GM19397 (cell line): Measurements from ENCODE around the gene PARP9.
A peak's percentile ranks its signal among the peaks of the same experiment; 100 is the strongest.

Experiments used
- ATAC-seq: cut with Tn5 transposase; IDR thresholded peaks from one replicate; pipeline ENCODE4 v1.9.1; 2021; ENCODE audit warnings: mild to moderate bottlenecking, moderate library complexity; ENCODE audit not compliant: unreplicated experiment

The PARP9 gene

GRCh38 chr3:122564155-122564912 lies at the start of gene PARP9, which contains the start of gene DTX3L:
TSS of gene PARP9 (minus strand) at chr3:122564300. CDS start at chr3:122559620, 4,680 bp downstream.
TSS of gene DTX3L (plus strand) at chr3:122564338. CDS start at chr3:122564427, 89 bp downstream.
- ATAC-seq: peak; percentile 55

DNA sequence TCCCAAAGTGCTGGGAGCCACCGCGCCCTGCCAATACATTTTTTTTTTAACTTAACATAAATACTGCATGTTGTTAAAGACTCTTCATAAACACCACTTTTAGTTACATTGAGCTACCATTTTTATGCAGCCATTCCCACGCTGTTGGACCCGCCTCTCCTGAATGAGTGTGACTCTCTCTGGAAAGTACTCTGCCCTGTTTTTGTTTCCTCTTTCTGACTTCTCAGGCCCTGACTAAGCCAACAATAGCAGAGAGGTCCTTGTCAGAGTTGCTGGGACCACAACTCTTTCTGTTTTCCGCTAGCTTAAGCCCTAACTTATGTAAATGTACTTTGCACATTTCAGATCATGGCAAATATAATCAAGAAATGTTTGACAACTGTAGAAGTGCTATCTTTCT lies 48.6 kb upstream of the PARP9 start:
- ATAC-seq: peak; percentile 25

DNA sequence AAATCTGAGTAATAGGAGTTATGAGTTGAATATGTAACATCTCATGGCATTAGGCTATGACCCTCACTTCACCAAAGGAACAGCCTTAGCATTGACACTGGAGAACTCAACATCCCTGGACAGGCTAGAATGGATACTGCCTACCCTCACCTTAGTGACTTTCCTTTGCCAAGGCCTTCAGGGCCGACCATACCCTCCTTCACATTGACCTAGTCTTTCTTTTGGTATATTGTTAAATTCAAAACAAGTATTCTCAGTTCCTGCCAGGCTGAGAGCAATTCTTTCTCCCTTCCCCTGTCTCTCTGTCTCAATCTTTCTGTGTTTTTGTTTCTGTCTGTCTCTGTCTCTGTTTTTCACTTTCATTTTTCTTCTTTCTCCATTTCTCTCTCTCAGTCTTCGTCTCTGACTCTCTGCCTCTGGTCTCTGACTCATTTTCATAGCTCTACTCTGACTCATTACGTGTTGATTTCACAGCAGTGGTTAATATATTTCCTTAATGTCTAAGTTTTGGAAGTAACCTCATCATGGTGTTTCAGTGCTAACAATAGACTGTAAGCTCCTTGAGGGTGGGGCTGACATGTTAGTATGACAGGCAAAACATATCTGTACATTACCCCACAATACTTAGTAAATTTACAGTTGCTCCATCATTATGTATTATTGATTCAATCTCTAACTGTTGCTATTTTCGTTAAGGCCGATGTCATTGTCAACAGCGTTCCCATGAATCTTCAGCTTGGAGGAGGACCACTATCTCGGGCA lies 45.9 kb upstream of the PARP9 start:
- ATAC-seq: peak; percentile 86

GRCh38 chr3:122608916-122609315 lies 44.8 kb upstream of the PARP9 start:
- no peak for ATAC-seq

DNA sequence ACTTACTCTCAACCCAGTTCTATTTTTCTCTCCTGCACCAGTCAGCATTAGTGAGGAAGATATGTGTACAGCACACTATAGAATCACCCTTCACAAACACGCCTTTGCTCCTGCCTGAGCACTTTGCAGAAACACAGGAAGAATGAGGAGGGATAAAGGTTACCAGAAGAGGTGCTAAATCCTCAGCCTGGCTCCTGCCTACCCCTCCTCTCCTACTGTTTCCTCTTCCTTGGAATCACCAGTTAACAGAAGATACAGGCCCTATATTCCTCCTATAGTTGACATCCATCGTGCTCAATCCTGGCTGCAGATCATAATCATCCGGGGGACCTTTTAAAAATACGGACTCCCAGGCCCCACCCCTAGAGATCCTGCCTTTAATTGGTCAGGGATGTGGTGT lies 42.2 kb upstream of the PARP9 start:
- ATAC-seq: no peak

- ATAC-seq: no peak
Measured at GRCh38 chr3:122603056-122603455, 39.0 kb upstream of the PARP9 start.

- ATAC-seq: no peak
Measured at GRCh38 chr3:122602011-122602710, 38.1 kb upstream of the PARP9 start.

DNA sequence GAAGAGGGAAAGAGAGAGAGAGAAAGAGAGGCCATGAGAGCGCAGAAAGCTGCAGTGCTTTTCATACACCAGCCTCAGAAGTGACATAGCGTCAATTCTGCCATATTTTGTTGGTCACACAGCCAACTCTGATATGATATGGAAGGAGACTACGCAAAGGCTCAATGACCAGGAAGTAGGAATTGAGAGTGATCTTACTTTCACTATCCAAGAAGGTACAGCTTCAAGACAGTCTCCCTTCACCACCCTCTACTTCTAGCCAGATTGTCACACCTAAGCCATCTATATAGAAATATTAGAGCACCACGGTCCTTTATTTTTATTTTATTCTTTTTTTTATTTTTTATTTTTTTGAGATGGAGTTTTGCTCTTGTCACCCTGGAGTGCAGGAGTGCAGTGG lies 34.5 kb upstream of the PARP9 start:
- no peak for ATAC-seq

GRCh38 chr3:122598151-122598550 lies 34.1 kb upstream of the PARP9 start:
- no peak for ATAC-seq

DNA sequence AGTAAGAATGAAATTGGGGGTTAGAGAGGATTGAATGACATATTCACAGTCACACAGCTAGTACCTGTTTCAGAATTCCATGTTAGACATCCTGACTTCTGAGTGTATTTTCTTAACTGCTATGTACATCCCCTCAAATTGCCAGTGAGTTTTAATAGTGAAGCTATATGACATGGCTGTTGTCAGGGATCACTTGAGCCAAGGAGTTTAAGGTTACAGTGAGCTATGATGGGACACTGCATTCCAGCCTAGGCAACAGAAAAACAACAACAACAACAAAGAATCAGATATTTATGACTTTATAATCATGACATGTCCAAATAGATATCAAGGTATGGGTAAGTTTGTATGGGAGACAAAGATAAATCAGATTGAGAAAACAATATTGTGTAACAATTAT lies 29.9 kb upstream of the PARP9 start:
- ATAC-seq: no peak

DNA sequence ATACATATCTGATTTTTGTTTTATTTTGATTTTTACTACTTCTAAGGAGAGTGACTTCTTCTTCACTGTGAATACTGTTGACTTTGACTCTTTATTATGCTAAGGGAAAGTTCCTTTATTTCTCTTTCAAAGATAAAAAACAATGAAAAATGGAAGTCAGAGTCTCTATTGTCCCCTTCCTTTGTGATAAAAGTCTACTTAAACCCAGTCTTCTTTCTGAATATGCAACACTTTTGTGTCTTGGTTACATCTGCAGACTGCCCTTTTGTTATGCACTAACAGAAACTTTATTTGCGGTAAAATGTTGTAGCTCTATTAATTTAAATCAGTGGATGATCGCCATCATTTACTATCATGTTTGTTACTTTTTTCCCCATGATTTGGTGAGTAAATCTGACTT lies 26.5 kb upstream of the PARP9 start:
- no peak for ATAC-seq

DNA sequence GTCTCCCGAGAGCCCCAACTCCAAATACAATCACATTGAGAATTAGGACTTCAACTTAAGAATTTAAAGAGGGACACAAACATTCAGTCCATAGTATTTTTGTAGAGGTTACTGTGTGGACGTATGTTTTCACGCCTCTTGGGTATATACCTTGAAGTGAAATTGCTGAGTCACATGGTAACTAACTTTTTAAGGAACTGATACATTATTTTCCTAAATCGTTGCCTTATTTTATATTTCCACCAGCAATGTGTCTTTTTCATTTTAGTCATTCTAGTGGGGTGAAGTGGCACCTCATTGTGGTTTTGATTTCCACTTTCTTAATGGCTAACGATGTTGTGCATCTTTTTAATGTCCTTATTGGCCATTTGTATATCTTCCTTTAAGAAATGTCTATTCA lies 25.2 kb upstream of the PARP9 start:
- ATAC-seq: no peak

DNA sequence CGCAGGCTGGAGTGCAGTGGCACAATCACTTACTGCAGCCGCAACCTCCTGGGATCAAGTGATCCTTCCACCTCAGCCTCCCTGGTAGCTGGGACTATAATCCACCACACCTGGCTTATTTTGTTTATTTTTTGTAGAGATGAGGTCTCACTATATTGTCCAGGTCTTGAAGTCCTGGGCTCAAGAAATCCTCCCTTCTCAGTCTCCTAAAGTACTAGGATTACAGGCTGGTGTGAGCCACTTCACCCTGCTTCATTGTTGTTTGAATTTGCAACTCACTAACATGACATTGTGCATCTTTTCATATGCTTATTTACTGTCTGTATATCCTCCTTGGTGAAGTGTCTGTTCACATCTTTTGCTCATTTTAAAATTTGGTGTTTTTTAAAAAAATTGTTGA lies 23.5 kb upstream of the PARP9 start:
- ATAC-seq: no peak

- no peak for ATAC-seq
Measured at GRCh38 chr3:122586773-122587485, 22.8 kb upstream of the PARP9 start.

- ATAC-seq: no peak
Measured at GRCh38 chr3:122586098-122586497, 22.0 kb upstream of the PARP9 start.

GRCh38 chr3:122582390-122582789 lies 18.3 kb upstream of the PARP9 start:
- ATAC-seq: no peak

- no peak for ATAC-seq
Measured at GRCh38 chr3:122581622-122582021, 17.5 kb upstream of the PARP9 start.

- no peak for ATAC-seq
Measured at GRCh38 chr3:122580470-122580869, 16.4 kb upstream of the PARP9 start.

GRCh38 chr3:122578069-122578740 lies 14.1 kb upstream of the PARP9 start:
- ATAC-seq: no peak

DNA sequence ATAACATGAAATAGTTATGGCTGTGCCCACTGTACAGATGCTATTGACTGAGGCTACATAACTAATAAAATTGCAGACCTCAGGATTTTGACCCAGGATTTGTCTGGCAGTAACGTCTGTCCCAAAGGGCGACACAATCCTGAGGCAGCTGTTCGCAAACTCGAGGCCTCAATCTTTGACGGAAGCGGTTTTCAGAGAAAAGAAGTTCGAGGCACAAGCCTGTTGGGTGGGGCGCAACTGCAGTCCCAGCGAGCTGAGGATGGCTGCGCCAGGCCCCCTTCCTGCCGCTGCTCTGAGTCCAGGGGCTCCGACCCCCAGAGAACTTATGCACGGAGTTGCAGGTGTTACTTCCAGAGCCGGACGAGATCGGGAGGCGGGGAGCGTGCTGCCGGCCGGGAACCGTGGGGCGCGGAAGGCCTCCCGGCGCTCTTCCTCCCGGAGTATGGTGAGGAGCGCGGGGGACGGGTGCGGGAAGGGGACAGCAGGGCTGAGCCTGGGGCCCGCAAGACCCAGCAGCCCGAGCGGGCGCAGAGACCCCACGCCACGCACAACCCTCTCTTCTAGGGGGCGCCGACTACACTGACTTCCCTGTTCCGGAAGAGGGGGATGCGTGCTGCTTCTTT lies 13.4 kb upstream of the PARP9 start, which contains the start of gene PARP15:
TSS of gene PARP15 (plus strand) at position 242 of the 623 bp plus-strand sequence. CDS start at position 260, 18 bp downstream.
- no peak for ATAC-seq
